GM12891 (cell line): ENCODE results near the gene MSLN.

Experiments used
- POLR2A ChIP-seq: IDR thresholded peaks from 2 replicates; pipeline ENCODE4 v1.6.1; 2011; ENCODE audit warnings: low read depth, low read length, control low read depth
- POLR2AphosphoS5 ChIP-seq: IDR thresholded peaks from 2 replicates; pipeline ENCODE4 v1.6.1; 2011; ENCODE audit warnings: low read depth, low read length, control low read depth
- SPI1 ChIP-seq: IDR thresholded peaks from 2 replicates; pipeline ENCODE4 v1.6.1; 2011; ENCODE audit warnings: low read depth, low read length, control low read depth
- TAF1 ChIP-seq: IDR thresholded peaks from 2 replicates; pipeline ENCODE4 v1.6.1; 2011; ENCODE audit warnings: low read depth, low read length, control low read depth

- TF ChIP-seq POLR2AphosphoS5 = no peak
- TF ChIP-seq POLR2A = no peak
- no peak for TF ChIP-seq TAF1
- no peak for TF ChIP-seq SPI1
These were observed 46.5 kb upstream of the MSLN start for GRCh38 chr16:714079-714478.
